ENCODE results near the gene CDK18. TPM values are rescaled to one million over a fixed set of nuclear protein-coding genes. Genes with fewer than 3 reads are reported as not detected.

The CDK18 gene
- total RNA-seq, 1 donor from 2014 or later, result 0.82 TPM

DNA sequence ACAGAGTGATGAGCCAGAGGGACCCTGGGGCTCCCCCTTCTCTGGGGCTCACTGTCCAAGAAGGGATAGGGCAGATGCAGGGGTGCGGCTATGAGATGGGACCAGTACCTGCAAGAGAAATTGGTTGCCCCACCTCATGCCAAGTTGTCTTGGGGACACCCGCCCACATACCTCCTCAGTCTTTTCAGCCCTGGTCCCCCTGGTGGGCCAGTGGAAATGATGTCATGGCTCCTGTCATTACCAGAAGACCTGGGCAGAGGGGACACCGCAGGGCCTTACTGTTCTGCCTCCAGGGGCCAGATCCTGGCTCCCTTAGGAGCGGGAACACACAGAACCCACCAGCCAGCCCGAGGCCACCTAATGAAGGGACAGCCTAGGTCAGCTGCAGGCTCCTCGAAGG is 63.2 kb downstream of the CDK18 start:
- DNase-seq (ENCODE audit: low spot score in 2 of 2), result no peak
- FAIRE-seq, result no peak

DNA sequence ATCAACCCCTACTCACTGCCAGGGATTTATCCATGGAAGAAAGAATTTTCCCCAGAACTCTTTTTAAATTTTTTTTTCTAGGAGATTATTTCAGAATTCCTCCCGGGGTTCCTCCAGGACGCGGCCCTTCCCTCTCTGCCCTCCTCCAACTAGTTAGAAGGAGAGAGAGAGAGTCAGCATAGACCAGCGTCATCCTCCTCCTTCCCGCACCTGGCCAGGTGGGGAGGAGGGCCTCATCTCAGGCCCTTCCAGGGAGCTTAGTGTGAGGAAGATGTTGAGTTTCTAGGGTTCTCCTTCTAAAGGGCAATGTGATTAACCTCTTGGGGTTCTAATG is 63.6 kb downstream of the CDK18 start:
- FAIRE-seq (no peak), DNase-seq (ENCODE audit: low spot score in 2 of 2) (no peak)

DNA sequence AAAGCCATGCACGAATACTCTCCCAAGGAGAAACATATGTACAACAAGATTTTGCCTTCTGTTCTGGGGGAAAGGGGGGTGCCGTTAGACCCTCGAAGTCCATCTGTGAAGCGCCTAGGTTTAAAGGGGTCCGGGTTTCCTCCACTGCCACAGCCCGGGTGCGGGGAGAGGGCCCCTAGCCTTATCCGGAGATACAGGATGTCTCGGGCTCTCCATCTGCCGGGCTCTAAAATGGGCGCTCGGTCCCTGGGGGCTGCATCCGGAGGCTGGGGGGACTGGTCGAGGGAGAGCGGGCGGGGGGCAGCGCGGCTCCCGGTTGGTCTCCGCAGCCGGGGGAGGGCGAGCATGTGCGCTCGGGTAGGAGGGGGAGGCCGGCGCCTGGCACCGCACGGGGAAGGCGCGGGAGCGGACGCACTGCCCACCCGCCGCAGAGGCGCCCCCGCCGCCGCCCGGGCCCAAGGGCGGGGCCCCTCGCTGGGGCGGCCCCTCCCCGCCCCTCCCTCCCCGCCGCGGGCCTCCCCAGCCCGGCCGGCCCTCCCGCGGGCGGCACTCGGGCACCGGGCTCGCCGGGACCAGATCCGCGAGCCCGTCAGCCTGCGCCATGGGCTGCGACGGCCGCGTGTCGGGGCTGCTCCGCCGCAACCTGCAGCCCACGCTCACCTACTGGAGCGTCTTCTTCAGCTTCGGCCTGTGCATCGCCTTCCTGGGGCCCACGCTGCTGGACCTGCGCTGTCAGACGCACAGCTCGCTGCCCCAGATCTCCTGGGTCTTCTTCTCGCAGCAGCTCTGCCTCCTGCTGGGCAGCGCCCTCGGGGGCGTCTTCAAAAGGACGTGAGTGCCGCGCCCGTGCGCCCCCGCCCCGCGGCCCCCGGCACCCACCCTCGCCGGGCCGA is 64.2 kb downstream of the CDK18 start:
- peak; percentile 51 to 59 for DNase-seq (ENCODE audit: low spot score in 2 of 2)
- no peak for FAIRE-seq

DNA sequence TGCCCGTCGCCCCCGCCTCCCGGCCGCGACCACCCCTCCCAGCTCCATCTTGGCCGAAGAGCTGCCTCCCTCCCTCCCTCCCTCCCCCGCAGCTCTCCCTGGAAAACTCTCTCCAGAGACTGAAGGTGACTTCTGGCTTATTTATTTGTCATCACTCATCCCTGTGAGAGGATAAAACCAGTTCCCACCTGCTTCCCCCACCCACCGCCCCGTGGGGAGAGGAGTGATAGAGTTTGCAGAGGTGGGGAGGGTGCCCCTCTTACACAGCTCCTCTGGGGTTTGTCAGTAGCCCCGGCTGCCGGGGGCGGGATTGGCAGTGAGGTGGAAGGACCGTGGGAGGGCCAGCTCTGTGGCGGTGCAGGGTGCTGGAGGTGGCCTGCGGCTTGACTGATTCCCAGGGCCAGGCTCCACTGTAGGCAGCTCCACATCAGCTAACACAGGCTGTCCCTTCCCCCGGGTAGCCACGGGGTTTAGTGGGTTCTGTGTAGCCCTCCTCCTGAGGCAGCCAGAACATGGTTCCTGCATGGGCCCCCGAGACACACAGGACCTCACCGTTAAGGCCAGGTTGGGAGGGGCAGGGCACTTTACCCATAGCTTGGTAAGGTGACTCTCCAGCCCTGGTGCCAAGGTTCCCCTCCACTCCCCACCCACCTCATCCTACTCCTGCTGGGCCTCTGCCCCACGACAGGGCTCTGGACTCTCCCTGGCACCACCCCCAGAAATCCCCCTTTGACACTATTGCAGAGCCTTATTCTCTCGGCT is 65.1 kb downstream of the CDK18 start:
- FAIRE-seq (no peak), DNase-seq (ENCODE audit: low spot score in 2 of 2) (no peak)

DNA sequence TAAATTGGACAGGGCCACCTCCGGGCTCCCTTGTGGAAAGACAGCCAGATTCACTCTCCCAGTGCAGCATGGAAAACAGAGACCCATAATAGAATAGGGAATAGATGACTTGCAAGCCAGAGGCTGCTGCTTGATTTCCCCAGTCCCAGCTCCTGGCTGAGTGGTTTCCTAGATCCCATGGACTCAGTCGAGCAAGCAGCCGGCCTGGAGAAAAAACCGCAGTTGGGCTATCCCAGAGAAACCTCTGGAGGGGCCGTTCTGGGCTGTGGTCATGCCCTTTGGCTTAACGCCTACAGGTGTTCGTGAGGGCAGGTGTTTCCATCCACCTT is 65.7 kb downstream of the CDK18 start:
- no peak for FAIRE-seq
- no peak for DNase-seq (ENCODE audit: low spot score in 2 of 2)

DNA sequence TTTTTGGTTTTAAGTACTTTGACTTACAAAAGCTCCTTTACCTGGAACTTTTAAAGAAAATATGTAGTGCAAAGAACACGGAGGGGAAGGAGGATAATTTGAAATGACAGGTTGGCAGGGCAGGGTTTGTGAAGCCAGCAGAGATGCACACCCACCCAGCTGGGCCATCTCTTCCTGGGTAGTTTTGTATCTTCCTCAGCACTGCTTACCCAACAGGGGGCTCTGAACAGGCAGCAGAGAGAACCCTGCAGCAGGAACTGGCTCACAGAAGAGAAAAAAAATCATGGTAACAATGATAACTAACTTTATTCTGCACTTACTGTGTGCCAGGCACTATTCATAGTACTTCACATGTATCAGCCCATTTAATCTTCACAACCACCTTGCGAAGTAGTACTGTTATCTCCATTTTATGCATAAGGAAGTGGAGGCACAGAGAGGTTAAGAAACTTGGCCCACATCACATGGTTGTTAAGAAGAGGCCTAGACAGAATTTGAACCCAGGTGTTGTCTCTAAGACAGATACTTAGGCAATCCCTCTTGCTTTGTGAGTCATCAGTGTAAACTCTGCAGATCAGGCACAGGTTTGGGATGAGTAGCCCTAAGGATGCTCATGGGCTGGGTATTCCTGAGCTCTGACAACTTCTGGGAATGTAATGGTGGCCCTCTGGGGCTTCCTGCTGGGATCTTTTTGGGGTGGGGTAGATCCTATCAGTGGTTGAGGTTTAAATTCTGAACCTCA is 66.5 kb downstream of the CDK18 start:
- no peak for FAIRE-seq
- no peak for DNase-seq (ENCODE audit: low spot score in 2 of 2)

DNA sequence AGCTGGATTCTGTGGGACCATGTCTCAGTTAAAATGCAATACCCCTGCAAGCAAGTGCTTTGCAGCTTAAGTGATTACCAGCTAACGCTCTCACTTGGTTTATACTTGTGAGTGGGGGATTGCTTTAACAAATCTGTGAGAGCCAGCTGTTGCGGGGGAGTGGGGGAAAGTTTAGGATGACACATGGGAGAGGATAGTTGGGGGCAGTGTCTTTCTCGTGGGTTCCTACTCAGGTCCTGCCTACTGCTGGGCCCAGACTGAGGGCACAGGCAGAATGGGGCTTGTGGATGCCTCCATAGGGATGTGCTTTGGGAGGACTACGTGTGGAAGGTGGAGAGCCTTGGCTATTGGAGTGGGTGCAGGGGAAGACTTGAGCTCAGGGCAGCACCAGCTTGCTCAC is 67.3 kb downstream of the CDK18 start:
- DNase-seq (ENCODE audit: low spot score in 2 of 2) (no peak), FAIRE-seq (no peak)

DNA sequence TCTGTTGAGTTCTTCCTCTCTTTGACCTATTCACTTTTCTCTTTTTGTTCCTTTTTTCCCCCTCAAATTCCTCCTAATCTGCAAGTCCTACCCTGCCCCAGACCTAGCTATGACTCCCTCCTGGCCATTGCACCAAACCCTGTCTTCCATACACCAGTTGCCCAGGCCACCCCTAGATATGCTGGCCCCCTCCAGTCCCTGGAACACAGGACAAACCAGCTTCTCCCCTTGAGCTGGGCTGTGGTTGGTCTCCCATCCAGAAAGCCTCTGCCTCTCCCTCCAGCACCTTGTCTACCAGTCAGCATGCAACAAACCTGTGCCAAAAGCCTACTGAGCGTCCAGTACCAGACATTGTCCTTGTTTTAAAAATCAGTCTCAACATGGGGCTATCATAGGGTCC is 68.0 kb downstream of the CDK18 start:
- DNase-seq (ENCODE audit: low spot score in 2 of 2), result no peak
- FAIRE-seq, result no peak

DNA sequence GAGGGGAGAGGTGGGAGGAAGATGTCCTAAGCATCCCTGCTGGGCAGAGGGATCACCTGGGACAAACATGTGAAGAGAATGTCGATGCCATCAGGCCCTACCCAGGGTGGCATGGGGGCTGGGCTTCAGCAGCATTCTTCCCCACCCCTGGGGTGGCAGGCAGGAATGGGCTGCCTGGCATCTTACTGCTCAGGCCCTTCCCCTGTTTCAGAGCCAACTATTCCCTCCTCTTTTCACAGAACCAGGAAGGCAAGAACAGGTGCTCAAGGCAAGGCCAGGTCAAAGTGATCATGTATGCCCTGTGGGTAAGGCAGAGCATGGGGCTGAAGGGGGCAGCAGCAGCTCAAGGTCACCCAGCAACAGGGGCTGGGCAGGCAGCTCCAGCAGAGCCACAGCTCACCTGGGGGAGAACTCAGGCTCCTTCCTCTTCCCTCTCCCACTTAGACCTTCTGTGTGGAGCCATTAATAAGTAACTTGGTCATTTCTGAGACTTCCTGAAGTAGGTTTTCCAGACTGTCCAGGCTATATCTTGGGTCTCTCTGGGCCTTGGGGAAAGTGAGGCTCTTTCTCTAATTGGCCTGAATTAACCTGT is 70.9 kb downstream of the CDK18 start:
- DNase-seq (ENCODE audit: low spot score in 2 of 2) (no peak), FAIRE-seq (no peak)

DNA sequence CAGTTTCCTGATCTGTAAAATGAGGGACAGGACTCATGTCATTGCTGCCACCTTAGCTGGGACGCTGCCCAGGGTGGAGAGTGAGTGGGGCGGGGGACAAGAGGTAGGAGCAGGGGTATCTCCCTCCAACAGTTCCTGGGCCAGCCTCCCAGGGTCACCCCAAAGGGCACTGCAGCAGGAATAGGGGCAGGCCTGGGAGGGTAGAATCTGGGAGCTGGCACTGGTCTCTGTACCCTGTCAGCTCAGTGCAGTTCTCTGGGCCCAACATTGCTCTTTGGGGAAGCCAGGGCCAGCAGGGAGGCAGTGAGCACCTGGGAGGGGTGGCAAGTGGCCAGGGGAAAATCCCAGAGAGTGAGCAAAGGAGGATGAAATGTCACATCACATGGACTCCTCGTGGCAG is 71.5 kb downstream of the CDK18 start:
- no peak for DNase-seq (ENCODE audit: low spot score in 2 of 2)
- FAIRE-seq, result no peak

DNA sequence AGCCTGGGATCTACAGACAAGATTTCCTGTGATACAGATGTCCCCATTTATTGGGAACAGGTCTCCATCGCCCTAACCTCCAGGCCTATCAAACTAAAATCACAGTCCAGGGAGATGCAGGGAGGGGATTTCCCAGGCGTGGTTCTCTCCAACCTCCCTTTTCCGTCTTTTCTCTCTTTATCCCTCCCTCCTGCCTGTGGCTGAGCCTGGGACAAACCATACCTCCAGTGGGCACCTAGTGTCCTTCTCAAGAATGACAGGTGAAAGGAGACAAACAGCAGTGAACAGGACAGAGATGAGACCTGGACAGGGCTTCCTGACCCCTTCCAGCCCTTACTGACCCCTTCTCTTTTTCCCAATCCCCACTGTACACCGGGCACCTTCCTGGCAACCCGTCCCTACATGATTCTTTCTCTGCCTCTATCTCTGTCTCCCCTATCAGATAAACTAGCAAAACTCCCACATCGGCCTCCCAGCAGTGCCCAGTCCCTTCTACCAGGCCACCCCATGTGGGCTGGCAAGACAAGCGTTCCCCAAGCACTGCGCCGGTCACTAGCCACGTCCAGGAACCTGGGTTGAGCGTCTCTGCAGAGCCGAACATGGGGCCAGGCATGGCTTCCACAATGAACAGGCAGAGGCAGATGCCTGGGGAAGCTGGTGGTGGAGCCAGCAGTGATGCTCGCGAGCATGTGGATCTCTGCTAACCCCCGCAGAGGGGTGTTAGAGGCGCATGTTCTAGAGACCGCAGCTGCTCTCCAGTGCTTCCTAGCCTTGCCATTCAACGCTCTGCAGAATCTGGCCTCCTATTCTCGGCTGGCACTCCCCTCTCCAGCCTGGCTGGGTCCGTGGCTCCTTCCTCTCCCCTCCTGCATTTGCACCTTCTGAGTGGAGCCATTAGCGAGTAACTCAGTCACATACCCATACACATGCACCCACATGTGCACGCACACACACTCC is 72.6 kb downstream of the CDK18 start:
- FAIRE-seq (no peak), DNase-seq (ENCODE audit: low spot score in 2 of 2) (no peak)

DNA sequence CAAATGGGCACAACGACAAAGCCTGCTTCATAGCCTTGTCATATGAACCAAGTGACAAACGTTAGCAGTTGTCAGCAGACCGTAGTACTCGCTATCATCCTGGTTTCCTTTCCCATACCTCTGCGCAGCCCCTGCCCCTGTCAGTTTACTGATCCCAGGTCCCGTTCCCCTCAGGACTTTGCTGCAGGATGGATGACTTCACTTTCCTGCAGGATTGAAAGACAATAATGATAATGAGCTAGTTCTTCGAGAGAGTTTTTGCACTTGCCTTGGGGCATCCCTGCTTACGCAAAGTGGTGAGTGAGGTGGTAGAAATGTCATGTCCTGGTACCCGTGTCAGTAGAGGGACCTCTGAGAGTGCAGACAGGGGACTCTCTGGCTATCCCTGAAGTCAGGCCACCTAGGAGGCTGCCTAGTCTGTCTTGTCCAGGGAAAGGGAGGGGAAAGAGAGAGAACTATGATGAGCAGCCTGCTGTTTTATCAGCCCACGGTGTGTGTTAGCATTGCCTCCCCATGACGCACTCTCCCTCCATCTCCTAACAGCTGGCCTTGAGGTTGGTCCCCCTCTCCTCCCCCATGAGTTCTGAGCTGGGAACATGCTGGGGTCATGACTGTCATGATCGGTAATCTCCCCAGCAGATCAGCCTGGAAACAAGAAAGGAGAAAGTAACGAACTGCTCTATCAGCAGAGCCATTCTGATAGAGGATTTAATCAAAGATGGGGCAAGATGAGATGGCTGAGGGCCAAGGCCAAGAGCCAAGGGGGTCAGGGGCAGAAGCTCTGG is 73.6 kb downstream of the CDK18 start:
- DNase-seq (ENCODE audit: low spot score in 2 of 2) (no peak), FAIRE-seq (no peak)

DNA sequence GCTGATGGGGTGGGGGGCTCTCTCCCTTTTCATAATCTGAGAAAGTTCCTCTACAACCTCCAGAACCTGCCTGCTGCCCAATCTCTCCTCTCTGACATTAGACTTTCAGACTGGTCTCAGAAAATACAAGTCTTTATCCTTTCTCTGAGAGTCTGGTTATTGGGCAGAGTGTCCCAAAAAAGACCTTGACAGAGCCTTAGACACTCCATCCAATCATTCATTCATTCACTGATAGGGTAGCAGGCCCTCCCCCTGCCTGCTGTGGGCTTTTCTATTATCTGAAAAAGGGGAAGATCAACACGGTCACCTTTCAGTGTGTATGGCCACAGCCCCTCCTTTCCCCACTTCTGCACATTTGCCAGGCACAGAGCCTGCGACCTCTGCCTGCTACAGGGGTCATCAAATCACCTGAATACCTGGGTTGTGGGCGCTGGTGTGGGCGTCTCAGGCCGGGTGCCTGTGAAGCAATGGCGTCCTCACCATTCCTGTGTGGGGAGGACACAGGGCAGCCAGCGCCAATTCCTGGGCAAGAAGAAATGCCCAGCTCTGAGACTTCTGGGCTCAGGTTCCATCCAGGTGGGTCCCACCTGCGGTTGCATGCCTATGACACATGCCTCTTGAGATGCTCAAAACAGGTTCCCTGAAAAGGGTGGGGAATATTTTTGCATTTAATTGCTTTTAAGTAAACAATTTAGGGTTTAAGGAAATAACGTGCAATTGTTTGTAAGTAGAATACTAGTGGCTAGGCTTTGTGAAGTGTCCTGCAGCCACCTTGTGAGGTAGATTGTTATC is 74.5 kb downstream of the CDK18 start:
- FAIRE-seq (no peak), DNase-seq (ENCODE audit: low spot score in 2 of 2) (no peak)

DNA sequence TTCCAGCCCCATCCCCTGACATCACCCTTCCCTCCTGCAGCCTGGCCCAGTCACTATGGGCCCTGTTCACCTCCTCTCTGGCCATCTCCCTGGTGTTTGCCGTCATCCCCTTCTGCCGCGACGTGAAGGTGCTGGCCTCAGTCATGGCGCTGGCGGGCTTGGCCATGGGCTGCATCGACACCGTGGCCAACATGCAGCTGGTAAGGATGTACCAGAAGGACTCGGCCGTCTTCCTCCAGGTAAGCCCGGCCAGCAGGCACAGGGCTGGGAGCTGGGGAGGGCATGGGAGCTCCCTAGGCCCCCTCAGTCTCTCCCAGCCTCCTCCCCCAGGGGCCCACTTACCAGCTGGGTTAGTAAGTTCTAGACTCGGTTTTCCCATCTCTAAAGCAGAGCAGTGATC is 75.2 kb downstream of the CDK18 start:
- no peak for DNase-seq (ENCODE audit: low spot score in 2 of 2)
- no peak for FAIRE-seq

DNA sequence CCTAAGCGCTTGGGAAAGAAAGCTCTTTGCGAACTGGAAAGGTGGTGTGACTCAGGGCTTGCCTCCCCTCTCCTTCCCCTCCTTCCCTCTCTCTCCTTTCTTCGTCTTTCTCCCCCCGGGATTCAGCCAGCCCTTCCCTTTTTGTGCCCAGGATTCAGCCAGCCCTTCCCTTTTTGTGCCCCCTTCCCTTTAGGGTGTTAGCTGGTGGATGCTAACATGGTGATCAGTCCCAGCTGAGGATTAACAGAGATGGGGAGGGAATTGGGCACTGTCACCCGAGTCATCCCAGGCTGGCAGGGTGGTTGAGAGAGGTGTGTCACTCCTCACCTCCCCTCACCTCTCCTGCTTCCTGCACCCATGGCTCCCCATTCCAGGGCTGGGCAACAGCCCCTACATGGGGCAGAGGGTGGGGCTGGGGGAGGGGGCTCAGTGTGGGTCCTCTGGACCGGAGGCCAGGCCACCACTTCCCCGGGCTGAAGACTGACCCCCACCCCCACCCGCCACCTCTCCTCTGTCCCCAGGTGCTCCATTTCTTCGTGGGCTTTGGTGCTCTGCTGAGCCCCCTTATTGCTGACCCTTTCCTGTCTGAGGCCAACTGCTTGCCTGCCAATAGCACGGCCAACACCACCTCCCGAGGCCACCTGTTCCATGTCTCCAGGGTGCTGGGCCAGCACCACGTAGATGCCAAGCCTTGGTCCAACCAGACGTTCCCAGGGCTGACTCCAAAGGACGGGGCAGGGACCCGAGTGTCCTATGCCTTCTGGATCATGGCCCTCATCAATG is 75.9 kb downstream of the CDK18 start:
- FAIRE-seq (no peak), DNase-seq (ENCODE audit: low spot score in 2 of 2) (no peak)

DNA sequence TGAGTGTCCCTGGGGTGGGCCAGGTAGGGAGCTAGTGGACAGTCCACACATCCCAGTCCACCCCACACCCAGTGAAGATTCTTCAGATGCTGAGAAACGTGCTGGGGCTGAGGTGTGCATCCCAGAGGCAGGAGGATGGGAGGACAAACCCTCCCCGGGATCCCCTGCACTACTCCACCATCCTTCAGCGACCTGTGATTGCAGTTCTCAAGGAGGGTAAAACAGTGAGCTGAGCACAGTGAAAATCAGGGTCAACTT is 76.4 kb downstream of the CDK18 start:
- FAIRE-seq (no peak), DNase-seq (ENCODE audit: low spot score in 2 of 2) (no peak)

DNA sequence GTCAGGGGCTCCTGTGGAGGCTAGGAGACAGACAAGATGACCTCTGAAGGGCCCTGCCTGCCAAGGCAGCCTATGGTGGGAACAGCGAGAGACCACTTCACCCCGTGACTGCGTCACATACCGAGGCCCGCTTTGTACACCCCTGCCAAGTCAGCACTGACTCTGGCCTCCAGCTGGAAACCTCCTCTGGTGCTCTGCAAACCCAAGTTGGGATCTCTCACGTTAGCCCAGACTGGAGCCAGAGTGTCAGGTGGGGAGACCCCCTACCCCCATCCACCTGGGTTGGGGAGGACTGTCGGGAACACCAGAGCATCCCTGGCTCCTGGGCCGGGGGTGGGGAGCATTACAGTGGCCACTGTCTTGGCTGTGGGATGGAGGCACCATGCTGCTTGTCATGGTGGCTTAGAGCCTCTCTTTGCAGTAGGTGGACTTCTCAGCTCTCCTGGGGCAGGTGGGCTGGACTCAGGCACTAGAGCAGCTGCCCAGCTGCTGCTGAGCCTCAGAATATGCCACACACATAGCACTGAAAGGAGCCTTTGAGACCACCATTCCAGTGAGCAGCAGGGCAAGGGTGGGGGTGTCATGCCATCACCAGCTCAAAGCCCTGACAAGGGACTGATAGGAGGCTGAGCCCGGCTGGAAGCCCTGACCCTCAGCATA is 77.0 kb downstream of the CDK18 start:
- no peak for DNase-seq (ENCODE audit: low spot score in 2 of 2)
- FAIRE-seq, result no peak

All from frontal cortex (tissue), 4 donors.